ENCODE data around the gene PRKCZ. TPM values are rescaled to one million over a fixed set of nuclear protein-coding genes. Genes with fewer than 3 reads are reported as not detected.

PRKCZ gene
- total and polyA plus RNA-seq, 2 of the 4 experiments (the other 2 are of a cell fraction): 2.0 to 3.5 TPM

- intact Hi-C loops (cut with micrococcal nuclease): no loop called here
- Histone ChIP-seq H3K4me3 (ENCODE audit: insufficient read depth, low read depth, low read length) (peak overlapping the region; percentile 42; the same call in 1 of the 2 replicates), H4K5ac (ENCODE audit: low read depth, low read length) (0 out of 2 replicates have a peak overlapping the region, but pooled peaks have one; percentile 18), H3K9ac (ENCODE audit: low read depth, low read length) (peak overlapping the region; percentile 66), H3K23ac (ENCODE audit: low read depth, low read length) (peak overlapping the region; percentile 48; the same call in 1 of the 2 replicates), H3K4me2 (ENCODE audit: low read depth, low read length) (peak overlapping the region; percentile 68), H2BK20ac (ENCODE audit: low read depth, low read length) (no peak overlapping the region), H3K4me1 (ENCODE audit: control insufficient read depth, insufficient read depth, low read length) (peaks cover 34% of the 10 kb centered on the region), H3K9me1 (ENCODE audit: insufficient read depth, low read length) (0 out of 2 replicates have a peak, but pooled peaks cover 2% of the 10 kb centered on the region), H3K79me1 (ENCODE audit: low read depth in 1 of 2, low read length in 2 of 2) (peaks cover 9 to 50% of the 10 kb centered on the region in 2 experiments), H2BK5ac (ENCODE audit: low read depth, low read length, poor library complexity, severe bottlenecking) (peak overlapping the region; percentile 90), H3K18ac (ENCODE audit: low read depth, low read length) (no peak overlapping the region), H2BK15ac (ENCODE audit: low read depth, low read length) (no peak overlapping the region), H4K8ac (ENCODE audit: low read depth in 2 of 2, low read length in 2 of 2) (peak overlapping the region in 1 of 2 experiments; percentile 66; a peak in 1 of 4 replicates), H3K27me3 (ENCODE audit: control insufficient read depth, insufficient read depth, low read length) (no peaks in the 10 kb centered on the region), H2BK120ac (ENCODE audit: low read depth, low read length) (no peak overlapping the region), H2AK9ac (replicated peaks; ENCODE audit: low read depth, low read length, poor library complexity) (peak overlapping the region; percentile 94), H4K20me1 (ENCODE audit: insufficient read depth, low read length) (0 out of 2 replicates have a peak, but pooled peaks cover 12% of the 10 kb centered on the region), H3K9me3 (ENCODE audit: control insufficient read depth, insufficient read depth, low read length) (no peaks in the 10 kb centered on the region), H3K4ac (ENCODE audit: low read depth, low read length) (peak overlapping the region; percentile 83; the same call in 1 of the 2 replicates), H3K56ac (ENCODE audit: extremely low read depth, insufficient read depth, low read length) (no peak overlapping the region), H3K14ac (replicated peaks; ENCODE audit: low read depth, low read length) (no peak overlapping the region; the same call in 1 of the 2 replicates), H2AK5ac (ENCODE audit: low read depth, low read length) (peak overlapping the region; percentile 67), H3K27ac (ENCODE audit: insufficient read depth, low read length) (peak overlapping the region; percentile 84), H4K91ac (ENCODE audit: insufficient read depth, low read depth, low read length) (0 out of 2 replicates have a peak overlapping the region, but pooled peaks have one; percentile 21), H3K36me3 (ENCODE audit: control insufficient read depth, insufficient read depth, low read length) (no peaks in the 10 kb centered on the region; the same call in 1 of the 2 replicates), H2AFZ (replicated peaks; ENCODE audit: low read length, poor library complexity) (no peak overlapping the region)
- no peak for DNase-seq
- TF ChIP-seq SMC3 (IDR thresholded peaks at IDR 0.05; ENCODE audit: low read depth, low read length) (no peak), CTCF (conservative IDR thresholded peaks at IDR 0.05; ENCODE audit: low read depth, low read length) (no peak), BHLHE40 (IDR thresholded peaks at IDR 0.05; ENCODE audit: low read depth, low read length) (no peak), RFX5 (IDR thresholded peaks at IDR 0.05; ENCODE audit: low read depth, low read length) (no peak), RCOR1 (IDR thresholded peaks at IDR 0.05; ENCODE audit: insufficient replicate concordance, low read length) (no peak), POLR2A (IDR thresholded peaks at IDR 0.05; ENCODE audit: low read depth, low read length) (no peak), MAZ (IDR thresholded peaks at IDR 0.05; ENCODE audit: borderline replicate concordance, low read depth, low read length) (no peak), MAFK (IDR thresholded peaks at IDR 0.05; ENCODE audit: low read depth, low read length) (no peak), ELK1 (IDR thresholded peaks at IDR 0.05; ENCODE audit: borderline replicate concordance, low read depth, low read length) (no peak), NFE2L2 (IDR thresholded peaks at IDR 0.05; ENCODE audit: low read depth, low read length) (no peak), CEBPB (IDR thresholded peaks at IDR 0.05; ENCODE audit: low read depth, low read length) (no peak), CHD1 (IDR thresholded peaks at IDR 0.05; ENCODE audit: low read depth, low read length) (no peak), USF2 (IDR thresholded peaks at IDR 0.05; ENCODE audit: low read depth, low read length) (no peak), RAD21 (IDR thresholded peaks at IDR 0.05; ENCODE audit: low read length) (no peak)
- in situ Hi-C loops (cut with MboI; ENCODE audit: low sequenced_read_pairs): loop anchor here (5.0 to 25.0 kb wide), 2 partner anchors 182 to 347 kb away; partner anchors contain the start of genes HES5 and PANK4
- ChIA-PET CTCF (interaction anchor here (1.8 to 2.1 kb wide), 2 partner anchors 16 to 191 kb away, joined by 5 to 6 read pairs; no protein-coding TSS in a partner anchor), POLR2A (ENCODE audit: unreplicated experiment) (no interaction called here)
- no peak for ATAC-seq (ENCODE audit: low read depth)
- no TSS peak for BruUV-seq (replicated peaks)
- WGBS, 2 experiments (ENCODE audit: extremely low coverage in 2 of 2, insufficient read length in 1 of 2): 94% methylated on average over 15 of the region's 19 CpGs; no CpG with 5 or more reads in 1 of the 2 experiments
- dilution Hi-C loops (cut with HindIII; ENCODE audit: low sequenced_read_pairs, unreplicated experiment): no loop called here
Observed at GRCh38 chr1:2190491-2190976, 140.3 kb downstream of the PRKCZ start.
